Activated CD8-positive, alpha-beta T cell treated with anti-CD3 and anti-CD28 coated beads for 36 hours (primary cell): ENCODE data around the gene ZMAT5. TPM values are rescaled to one million over a fixed set of nuclear protein-coding genes. Genes with fewer than 3 reads are reported as not detected.

Source experiments
- ATAC-seq: fragments of 200-7000 bp; cut with Tn5 transposase; one replicate; pipeline ENCODE4 v1.10.0; 2021; ENCODE audit warnings: mild to moderate bottlenecking, moderate library complexity
- CTCF ChIA-PET: fragments of 350-600 bp; sonication (Branson Sonifier 250); formaldehyde crosslinking; loops from one replicate; lab custom pipeline; 2021; ENCODE audit warnings: antibody characterized with exemption; lab: Charles Lee
- POLR2A ChIA-PET: fragments of 350-600 bp; sonication (Branson Sonifier 250); formaldehyde crosslinking; loops from one replicate; lab custom pipeline; 2021; ENCODE audit warnings: antibody characterized with exemption; lab: Charles Lee
- DNase-seq: peaks from one replicate; pipeline ENCODE4 v3.0.0-alpha.2; 2020
- H3K27ac Mint-ChIP-seq: one replicate; pipeline ENCODE4 v1.8.0; 2021; ENCODE audit warnings: mild to moderate bottlenecking, mixed read lengths
- H3K27me3 Mint-ChIP-seq: one replicate; pipeline ENCODE4 v1.8.0; 2021; ENCODE audit warnings: mixed read lengths
- H3K36me3 Mint-ChIP-seq: one replicate; pipeline ENCODE4 v1.8.0; 2021; ENCODE audit warnings: low read depth, mixed read lengths
- H3K4me1 Mint-ChIP-seq: one replicate; pipeline ENCODE4 v1.8.0; 2021; ENCODE audit warnings: low read depth, mixed read lengths
- H3K4me3 Mint-ChIP-seq: one replicate; pipeline ENCODE4 v1.8.0; 2021; ENCODE audit warnings: mild to moderate bottlenecking, moderate library complexity, mixed read lengths
- H3K9me3 Mint-ChIP-seq: one replicate; pipeline ENCODE4 v1.8.0; 2021; ENCODE audit warnings: mixed read lengths
- CTCF ChIP-seq: fragments of 200-600 bp; IDR thresholded peaks from one replicate; pipeline ENCODE4 v1.8.0; 2022; ENCODE audit warnings: antibody characterized with exemption, mild to moderate bottlenecking
- intact Hi-C: fragments of 100-400 bp; cut with micrococcal nuclease; formaldehyde crosslinking; loops from one replicate; pipeline ENCODE4 v1.10.0; 2022
- total RNA-seq, 2 experiments: library from RNA; stranded (reverse); gene quantifications; one replicate each; pipeline ENCODE4 v1.2.3, GENCODE V29; 2021

ZMAT5 gene
- total RNA-seq, 2 experiments from 2014 or later: 18.5 to 18.7 TPM

- Mint-ChIP-seq H3K4me1 (peaks cover 10% of the 10 kb centered on the region), H3K27me3 (no peaks in the 10 kb centered on the region), H3K9me3 (no peaks in the 10 kb centered on the region), H3K4me3 (no peak overlapping the region), H3K36me3 (peaks cover 2% of the 10 kb centered on the region), H3K27ac (no peak overlapping the region)
- no peak for ATAC-seq
- ChIA-PET POLR2A (interaction anchor here (0.6 to 0.7 kb wide), 2 partner anchors 264 to 508 kb away, joined by 3 read pairs; no protein-coding TSS in a partner anchor), CTCF (no interaction called here)
- no peak for TF ChIP-seq CTCF
- DNase-seq: no peak
- intact Hi-C loops: no loop called here
Measured at GRCh38 chr22:29753808-29754657, 12.8 kb downstream of the ZMAT5 start.

GRCh38 chr22:29751669-29752068 lies 15.1 kb downstream of the ZMAT5 start:
- intact Hi-C loops: no loop called here
- no peaks in the 10 kb centered on the region for H3K27me3 Mint-ChIP-seq
- no peaks in the 10 kb centered on the region for H3K9me3 Mint-ChIP-seq
- ChIA-PET CTCF (interaction anchor here (1.3 kb wide), 2 partner anchors 126 to 254 kb away, joined by 4 to 8 read pairs; no protein-coding TSS in a partner anchor), POLR2A (no interaction called here)
- H3K4me3 Mint-ChIP-seq: no peak overlapping the region
- ATAC-seq (no peak), DNase-seq (no peak)
- H3K27ac Mint-ChIP-seq: no peak overlapping the region
- H3K36me3 Mint-ChIP-seq: peaks cover 2% of the 10 kb centered on the region
- H3K4me1 Mint-ChIP-seq: peaks cover 10% of the 10 kb centered on the region
- no peak for TF ChIP-seq CTCF

- no peak overlapping the region for H3K4me3 Mint-ChIP-seq
- ATAC-seq (peak; percentile 76), DNase-seq (peak; percentile 41)
- H3K27me3 Mint-ChIP-seq: no peaks in the 10 kb centered on the region
- peak overlapping the region; percentile 81 for H3K27ac Mint-ChIP-seq
- TF ChIP-seq CTCF: no peak
- peaks cover 2% of the 10 kb centered on the region for H3K36me3 Mint-ChIP-seq
- no peaks in the 10 kb centered on the region for H3K9me3 Mint-ChIP-seq
- intact Hi-C loops: no loop called here
- H3K4me1 Mint-ChIP-seq: peaks cover 10% of the 10 kb centered on the region
- CTCF ChIA-PET: interaction anchor here (0.9 to 1.3 kb wide), 2 partner anchors 49 to 255 kb away, joined by 3 to 4 read pairs; no protein-coding TSS in a partner anchor
- POLR2A ChIA-PET: no interaction called here
Measured at GRCh38 chr22:29750559-29751538, 16.0 kb downstream of the ZMAT5 start.

GRCh38 chr22:29750029-29750428 lies 16.8 kb downstream of the ZMAT5 start:
- no peak for DNase-seq
- H3K9me3 Mint-ChIP-seq: no peaks in the 10 kb centered on the region
- intact Hi-C loops: no loop called here
- no peak overlapping the region for H3K4me3 Mint-ChIP-seq
- CTCF ChIA-PET: interaction anchor here (0.9 kb wide), 1 partner anchor 48 kb away, joined by 3 read pairs; no protein-coding TSS in a partner anchor
- H3K27ac Mint-ChIP-seq: peak overlapping the region; percentile 81
- no peak for TF ChIP-seq CTCF
- H3K27me3 Mint-ChIP-seq: no peaks in the 10 kb centered on the region
- H3K4me1 Mint-ChIP-seq: peaks cover 10% of the 10 kb centered on the region
- ATAC-seq: no peak
- POLR2A ChIA-PET: no interaction called here
- peaks cover 6% of the 10 kb centered on the region for H3K36me3 Mint-ChIP-seq
